Measurements from ENCODE around the gene ANKRD29.

ANKRD29 gene

GRCh38 chr18:23684515-23685197 is 21.9 kb upstream of the ANKRD29 start:
- DNase-seq (ENCODE audit: low read depth, low spot score) = no peak

GRCh38 chr18:23683671-23684070 is 21.0 kb upstream of the ANKRD29 start:
- DNase-seq (ENCODE audit: low read depth, low spot score) = no peak

DNA sequence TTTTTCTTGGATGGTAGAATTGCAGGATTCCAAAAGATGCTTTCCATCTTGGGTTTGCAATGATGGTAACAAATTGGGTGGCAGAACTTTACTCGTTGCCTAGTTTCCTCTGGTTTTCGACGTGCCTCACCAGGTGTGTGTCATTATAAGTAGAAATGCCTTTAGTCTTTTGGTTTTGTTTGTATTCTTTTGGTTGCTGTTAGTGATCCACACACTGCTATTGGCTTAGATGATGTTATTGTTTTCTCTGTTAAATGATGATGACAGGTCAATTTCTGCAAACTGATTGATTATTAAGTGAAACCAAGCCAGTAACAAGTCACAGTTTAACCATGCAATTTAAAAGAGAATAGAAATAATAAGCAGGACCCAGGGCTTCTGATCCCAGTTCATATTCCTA is 20.4 kb upstream of the ANKRD29 start:
- no peak for DNase-seq (ENCODE audit: low read depth, low spot score)

DNA sequence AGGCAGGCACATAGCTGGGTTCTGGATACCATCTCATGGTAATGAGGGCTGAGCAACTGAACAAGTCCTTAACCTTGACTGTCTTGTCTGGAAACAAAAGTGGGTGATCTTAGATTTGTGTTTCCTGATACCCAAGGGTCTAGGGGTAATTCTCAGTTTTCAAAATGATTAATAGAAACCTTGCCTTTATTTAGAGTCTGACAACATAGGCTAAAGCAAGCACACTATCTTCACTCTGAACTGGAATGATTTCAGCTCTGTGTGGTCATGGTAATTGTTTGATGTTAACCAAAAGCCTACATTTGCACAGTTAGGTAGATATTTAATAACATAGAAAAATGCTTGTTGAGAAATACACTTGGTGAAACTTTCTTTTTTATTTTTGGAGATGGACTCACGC is 19.8 kb upstream of the ANKRD29 start:
- no peak for DNase-seq (ENCODE audit: low read depth, low spot score)

GRCh38 chr18:23682045-23682444 is 19.3 kb upstream of the ANKRD29 start:
- DNase-seq (ENCODE audit: low read depth, low spot score) = no peak

DNA sequence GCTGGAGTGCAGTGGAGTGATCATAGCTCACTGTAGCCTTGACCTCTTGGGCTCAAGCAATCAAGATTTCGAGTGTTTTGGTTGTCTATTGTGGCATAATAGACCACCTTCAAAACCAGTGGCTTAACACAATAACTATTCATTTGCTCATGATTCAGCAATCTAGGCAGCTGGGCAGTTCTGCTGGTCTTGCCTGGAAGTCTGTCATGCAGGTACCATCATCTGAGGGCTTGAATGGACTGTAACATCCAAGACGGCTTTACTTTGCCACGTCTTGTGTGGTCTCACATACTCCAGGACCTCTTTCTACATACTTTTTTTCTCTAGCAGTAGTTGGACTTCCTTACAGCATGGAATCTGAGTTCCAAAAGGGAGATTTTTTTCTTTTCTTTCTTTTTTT is 13.2 kb upstream of the ANKRD29 start:
- no peak for DNase-seq (ENCODE audit: low read depth, low spot score)

DNA sequence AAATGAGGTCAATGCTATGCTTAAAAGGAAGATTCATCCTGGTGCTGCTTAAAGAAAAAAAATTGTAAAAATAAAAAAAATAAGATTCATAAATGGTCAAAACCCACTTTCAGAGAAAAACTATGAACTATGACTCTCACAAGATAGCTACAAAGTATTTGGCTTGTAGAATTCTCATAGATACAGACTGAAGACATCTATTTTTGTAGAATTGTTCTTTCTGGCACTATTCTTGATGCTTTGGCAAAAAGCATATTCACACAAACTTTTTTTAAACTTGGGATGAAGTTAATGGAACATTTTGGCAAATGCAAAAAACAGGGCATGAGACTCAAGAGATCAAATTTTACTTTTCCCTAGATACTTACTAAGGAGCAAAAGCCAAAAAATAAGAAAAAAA is 12.5 kb upstream of the ANKRD29 start:
- DNase-seq (ENCODE audit: low read depth, low spot score) = no peak

DNA sequence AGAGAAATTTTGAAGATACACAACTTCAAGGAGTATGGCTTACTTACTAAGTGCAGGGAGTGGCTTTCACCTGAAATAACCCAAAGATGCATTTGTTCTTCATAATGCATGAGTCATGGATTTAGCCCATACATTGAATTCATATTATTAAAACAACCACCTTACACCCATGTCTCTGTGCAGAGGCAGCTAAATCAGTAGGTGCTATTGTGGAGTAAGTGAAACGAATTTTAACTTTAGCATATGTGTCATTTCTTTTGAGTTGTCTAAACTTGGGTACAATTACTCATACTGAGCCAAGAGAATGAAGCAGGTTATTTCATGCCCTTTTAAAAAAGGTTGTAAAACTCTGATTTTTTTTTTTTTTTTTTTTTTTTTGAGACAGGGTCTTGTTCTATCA is 11.0 kb upstream of the ANKRD29 start:
- no peak for DNase-seq (ENCODE audit: low read depth, low spot score)

- DNase-seq (ENCODE audit: low read depth, low spot score) = no peak
Observed at GRCh38 chr18:23671564-23671963, 8.9 kb upstream of the ANKRD29 start.

DNA sequence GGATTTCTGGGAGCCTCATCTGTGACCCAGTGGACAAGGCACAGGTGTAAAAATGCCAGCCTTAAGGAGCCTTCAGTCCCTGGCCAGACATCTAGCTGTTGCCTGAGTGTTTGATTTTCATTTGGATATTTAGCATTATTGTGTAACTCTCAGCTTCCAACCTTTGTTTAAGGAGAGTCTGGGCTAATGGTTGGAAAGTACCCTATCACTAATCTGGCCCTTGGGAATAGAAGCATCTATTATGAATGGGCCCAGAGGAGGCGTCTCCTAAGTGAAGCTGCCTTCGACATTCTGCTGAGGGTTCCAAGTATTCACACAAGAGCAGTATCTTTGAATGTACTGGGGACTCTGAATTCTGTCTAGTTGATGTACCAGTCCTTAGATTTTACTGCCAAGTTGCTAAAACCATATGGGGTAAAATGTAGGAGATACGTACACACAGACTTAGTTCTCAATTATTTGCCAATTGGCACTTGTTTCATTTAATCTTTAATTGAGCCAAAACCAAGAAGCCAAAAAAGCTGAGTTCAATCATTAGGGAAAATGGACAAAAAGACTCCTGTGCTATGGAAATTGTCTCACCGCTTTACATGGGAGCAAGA is 7.2 kb upstream of the ANKRD29 start:
- DNase-seq (ENCODE audit: low read depth, low spot score) = no peak

DNA sequence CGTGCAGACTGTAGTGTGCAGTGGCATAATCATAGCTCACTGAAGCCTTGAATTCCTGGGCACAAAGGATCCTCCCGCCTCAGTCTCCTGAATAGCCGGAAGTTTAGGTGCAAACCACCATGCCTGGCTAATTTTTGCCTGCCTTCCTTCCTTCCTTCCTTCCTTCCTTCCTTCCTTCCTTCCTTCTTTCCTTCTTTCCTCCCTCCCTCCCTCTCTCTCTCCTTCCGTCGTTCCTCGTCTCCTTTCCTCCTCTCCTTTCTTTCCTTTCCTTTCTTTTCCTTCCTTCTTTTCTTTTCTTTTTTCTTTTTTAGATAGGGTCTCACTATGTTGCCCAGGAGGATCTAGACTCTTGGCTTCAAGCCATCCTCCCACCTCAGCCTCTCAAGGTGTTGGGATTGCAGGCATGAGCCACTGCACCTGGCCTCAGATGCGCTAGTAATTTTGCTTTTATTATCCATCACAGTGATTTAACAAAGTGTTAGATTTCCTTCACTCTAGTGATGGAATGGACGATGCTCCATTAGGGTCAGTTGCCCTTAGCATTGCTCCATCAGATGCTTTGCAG is 6.6 kb upstream of the ANKRD29 start:
- no peak for DNase-seq (ENCODE audit: low read depth, low spot score)

DNA sequence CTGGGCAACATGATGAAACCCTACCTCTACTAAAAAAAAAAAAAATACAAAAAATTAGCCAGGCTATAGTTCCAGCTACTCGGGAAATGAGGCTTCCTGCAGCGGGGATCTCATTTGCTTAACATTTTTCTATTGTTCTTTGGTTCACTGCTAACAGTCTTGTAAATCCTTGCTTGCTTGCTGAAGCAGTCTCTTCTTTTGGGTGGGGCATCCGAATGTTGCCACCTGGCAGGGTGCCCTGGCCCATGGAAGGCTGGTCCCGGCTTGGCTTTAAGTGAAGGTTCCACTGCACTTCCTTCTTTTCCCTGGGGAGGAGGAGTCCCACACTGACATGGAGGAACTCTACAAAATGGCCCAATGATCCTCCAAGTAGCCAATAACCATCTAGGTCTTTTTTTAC is 6.0 kb upstream of the ANKRD29 start:
- no peak for DNase-seq (ENCODE audit: low read depth, low spot score)

- no peak for DNase-seq (ENCODE audit: low read depth, low spot score)
Observed at GRCh38 chr18:23667114-23667513, 4.4 kb upstream of the ANKRD29 start.

GRCh38 chr18:23664674-23665073 is 2.0 kb upstream of the ANKRD29 start:
- no peak for DNase-seq (ENCODE audit: low read depth, low spot score)

GRCh38 chr18:23661735-23662308 is 889 bp downstream of the ANKRD29 start:
- no peak for DNase-seq (ENCODE audit: low read depth, low spot score)

GRCh38 chr18:23658285-23658684 is 4.4 kb downstream of the ANKRD29 start:
- no peak for DNase-seq (ENCODE audit: low read depth, low spot score)

GRCh38 chr18:23652232-23652631 is 10.5 kb downstream of the ANKRD29 start:
- no peak for DNase-seq (ENCODE audit: low read depth, low spot score)

GRCh38 chr18:23650968-23651927 is 11.5 kb downstream of the ANKRD29 start:
- DNase-seq (ENCODE audit: low read depth, low spot score) = peak; percentile 32

GRCh38 chr18:23648940-23649607 is 13.6 kb downstream of the ANKRD29 start:
- DNase-seq (ENCODE audit: low read depth, low spot score) = no peak

DNA sequence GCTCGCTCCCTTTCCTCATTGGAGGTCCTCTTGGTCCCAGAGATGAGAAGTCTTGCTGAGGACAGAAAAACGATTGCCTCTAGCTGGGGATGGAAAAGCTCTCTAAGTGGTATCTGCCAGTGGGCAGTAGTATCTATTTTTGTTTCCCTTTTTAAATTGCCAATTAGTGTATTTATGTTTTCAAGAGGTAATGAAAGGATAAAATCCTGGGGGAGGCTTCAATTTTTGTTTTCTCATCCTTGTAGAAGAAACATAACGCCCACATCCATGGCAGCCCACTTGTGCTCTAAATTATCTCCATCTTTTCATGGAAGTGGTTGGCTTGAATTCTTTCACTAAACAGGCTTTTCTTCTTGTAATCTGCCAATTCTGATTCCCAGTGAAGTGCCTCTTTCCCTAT is 14.3 kb downstream of the ANKRD29 start:
- no peak for DNase-seq (ENCODE audit: low read depth, low spot score)

DNA sequence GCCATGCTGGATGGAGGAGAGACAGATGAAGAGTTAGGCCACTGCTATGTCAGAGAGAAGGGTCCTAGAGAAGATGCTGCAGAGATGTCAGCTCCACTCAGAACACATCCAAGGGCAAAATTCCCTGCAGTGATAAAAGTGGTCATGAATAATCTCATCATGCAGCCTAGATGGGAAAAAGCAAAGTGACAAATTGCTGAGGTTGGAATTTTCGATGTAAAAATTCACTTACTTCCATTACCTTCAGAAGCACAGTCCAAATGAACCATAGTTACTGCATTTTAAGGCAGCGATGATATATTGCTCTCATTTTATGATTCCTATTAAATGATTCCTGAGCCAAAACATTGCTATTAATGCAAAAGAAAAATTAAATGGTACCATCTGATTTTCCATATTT is 16.4 kb downstream of the ANKRD29 start:
- DNase-seq (ENCODE audit: low read depth, low spot score) = no peak

Measured in brain pericyte (primary cell).